Liver (tissue), 3 donors: Measurements from ENCODE around the gene MYO6.

Source experiments
- CTCF ChIP-seq: fragments of 150-350 bp; IDR thresholded peaks from 2 replicates; pipeline ENCODE4 v1.5.1; 2017; ENCODE audit warnings: improper control_type of control experiment, low read depth, low read length; ENCODE audit not compliant: missing input control
- JUND ChIP-seq, 2 donors: IDR thresholded peaks; 2 replicates each; pipeline ENCODE4 v1.6.1; 2016; ENCODE audit warnings: antibody characterized with exemption in 2 of 2
- MAX ChIP-seq: IDR thresholded peaks from 2 replicates; pipeline ENCODE4 v1.6.1; 2016; ENCODE audit warnings: antibody characterized with exemption
- RAD21 ChIP-seq, 2 donors: IDR thresholded peaks; 2 replicates each; pipeline ENCODE4 v1.6.1; 2016; ENCODE audit warnings: antibody characterized with exemption in 2 of 2, mild to moderate bottlenecking in 2 of 2
- TAF1 ChIP-seq: conservative IDR thresholded peaks from 2 replicates; pipeline ENCODE4 v1.6.1; 2016; ENCODE audit warnings: antibody characterized with exemption, mild to moderate bottlenecking
- ZBTB33 ChIP-seq: IDR thresholded peaks from 2 replicates; pipeline ENCODE4 v1.6.1; 2016; ENCODE audit warnings: antibody characterized with exemption
- donor health status: healthy.
- donor health status: healthy.

- no peak for TF ChIP-seq RAD21 (IDR thresholded peaks at IDR 0.05)
- no peak for TF ChIP-seq CTCF
- no peak for TF ChIP-seq ZBTB33
- no peak for TF ChIP-seq MAX
- TF ChIP-seq TAF1 = no peak
- TF ChIP-seq JUND (IDR thresholded peaks at IDR 0.05) = no peak
These were observed 11.3 kb downstream of the MYO6 start for GRCh38 chr6:75760320-75760719.
